WTC11 (cell line): ENCODE results near the gene MACROD2. TPM values are rescaled to one million over a fixed set of nuclear protein-coding genes. Genes with fewer than 3 reads are reported as not detected.

Experiments used
- ATAC-seq: fragments of 200-7000 bp; cut with Tn5 transposase; 2 replicates; pipeline ENCODE4 v1.10.0; 2021; ENCODE audit warnings: mild to moderate bottlenecking, moderate library complexity
- CTCF ChIA-PET: fragments of 300-600 bp; sonication (Branson Sonifier 250); formaldehyde crosslinking; loops from one replicate; lab custom pipeline; 2021; ENCODE audit warnings: antibody characterized with exemption; lab: Charles Lee
- POLR2A ChIA-PET: fragments of 350-600 bp; sonication (Branson Sonifier 250); formaldehyde crosslinking; loops from one replicate; lab custom pipeline; 2021; ENCODE audit warnings: antibody characterized with exemption; lab: Charles Lee
- DNase-seq: peaks from one replicate; pipeline ENCODE4 v3.0.0; 2021; ENCODE audit warnings: low spot score
- H3K27ac Mint-ChIP-seq: 2 replicates; pipeline ENCODE4 v1.8.0; 2021; ENCODE audit warnings: mixed read lengths
- H3K27me3 Mint-ChIP-seq: 2 replicates; pipeline ENCODE4 v1.8.0; 2021; ENCODE audit warnings: low read depth, mild to moderate bottlenecking, moderate library complexity, mixed read lengths
- H3K36me3 Mint-ChIP-seq: 2 replicates; pipeline ENCODE4 v1.8.0; 2021; ENCODE audit warnings: mixed read lengths
- H3K4me1 Mint-ChIP-seq: 2 replicates; pipeline ENCODE4 v1.8.0; 2022; ENCODE audit warnings: mixed read lengths
- H3K4me3 Mint-ChIP-seq: 2 replicates; pipeline ENCODE4 v1.8.0; 2021; ENCODE audit warnings: mild to moderate bottlenecking, moderate library complexity, mixed read lengths
- H3K9me3 Mint-ChIP-seq: 2 replicates; pipeline ENCODE4 v1.8.0; 2021; ENCODE audit warnings: mixed read lengths
- ARID4B ChIP-seq: sonication (generic); formaldehyde crosslinking; IDR thresholded peaks from 2 replicates; pipeline ENCODE4 v1.8.0; 2023; ENCODE audit warnings: missing genetic modification reagents, mild to moderate bottlenecking, borderline replicate concordance
- ATF1 ChIP-seq: sonication (generic); formaldehyde crosslinking; IDR thresholded peaks from 2 replicates; pipeline ENCODE4 v1.8.1; 2023; ENCODE audit warnings: mild to moderate bottlenecking, moderate library complexity, missing genetic modification reagents
- ERG ChIP-seq: fragments of 250-450 bp; sonication (Bioruptor Pico); IDR thresholded peaks from 2 replicates; pipeline ENCODE4 v1.8.0; 2021; ENCODE audit warnings: mild to moderate bottlenecking
- ESRRA ChIP-seq: sonication (generic); formaldehyde crosslinking; IDR thresholded peaks from 2 replicates; pipeline ENCODE4 v1.8.1; 2022; ENCODE audit warnings: mild to moderate bottlenecking, missing genetic modification reagents, borderline replicate concordance
- GABPB1 ChIP-seq: sonication (generic); formaldehyde crosslinking; IDR thresholded peaks from 2 replicates; pipeline ENCODE4 v1.8.1; 2023; ENCODE audit warnings: mild to moderate bottlenecking, missing genetic modification reagents
- HMGA2 ChIP-seq: fragments of 250-450 bp; sonication (Bioruptor Pico); IDR thresholded peaks from 2 replicates; pipeline ENCODE4 v1.4.0; 2021; ENCODE audit warnings: mild to moderate bottlenecking, moderate library complexity
- JUN ChIP-seq: sonication (generic); formaldehyde crosslinking; IDR thresholded peaks from 2 replicates; pipeline ENCODE4 v1.8.0; 2023; ENCODE audit warnings: mild to moderate bottlenecking, missing genetic modification reagents
- KAT7 ChIP-seq: sonication (generic); formaldehyde crosslinking; IDR thresholded peaks from 2 replicates; pipeline ENCODE4 v1.8.1; 2023; ENCODE audit warnings: missing genetic modification reagents, mild to moderate bottlenecking, borderline replicate concordance
- NFATC4 ChIP-seq: fragments of 250-450 bp; sonication (Bioruptor Pico); IDR thresholded peaks from 2 replicates; pipeline ENCODE4 v1.9.0; 2021; ENCODE audit warnings: mild to moderate bottlenecking
- NFYB ChIP-seq: sonication (generic); formaldehyde crosslinking; conservative IDR thresholded peaks from 2 replicates; pipeline ENCODE4 v1.8.0; 2022; ENCODE audit warnings: low read depth, missing genetic modification reagents
- SMAD3 ChIP-seq: sonication (generic); formaldehyde crosslinking; IDR thresholded peaks from 2 replicates; pipeline ENCODE4 v1.8.0; 2022; ENCODE audit warnings: missing genetic modification reagents, mild to moderate bottlenecking, borderline replicate concordance
- SMAD4 ChIP-seq: sonication (generic); formaldehyde crosslinking; IDR thresholded peaks from 2 replicates; pipeline ENCODE4 v1.8.0; 2022; ENCODE audit warnings: mild to moderate bottlenecking, missing genetic modification reagents
- TEAD4 ChIP-seq: sonication (generic); formaldehyde crosslinking; IDR thresholded peaks from 2 replicates; pipeline ENCODE4 v1.8.0; 2022; ENCODE audit warnings: mild to moderate bottlenecking, missing genetic modification reagents
- ZNF219 ChIP-seq: sonication (generic); formaldehyde crosslinking; IDR thresholded peaks from 2 replicates; pipeline ENCODE4 v1.8.0; 2023; ENCODE audit warnings: missing genetic modification reagents, mild to moderate bottlenecking, borderline replicate concordance
- ZNF232 ChIP-seq: sonication (generic); formaldehyde crosslinking; IDR thresholded peaks from 2 replicates; pipeline ENCODE4 v1.8.0; 2022; ENCODE audit warnings: mild to moderate bottlenecking, missing genetic modification reagents
- ZNF317 ChIP-seq: sonication (generic); formaldehyde crosslinking; IDR thresholded peaks from 2 replicates; pipeline ENCODE4 v1.8.1; 2023; ENCODE audit warnings: low read depth, mild to moderate bottlenecking, moderate library complexity, missing genetic modification reagents, borderline replicate concordance
- total RNA-seq: library from RNA; stranded (reverse); gene quantifications from 3 replicates; pipeline ENCODE4 v1.2.3, GENCODE V29; 2021
- TF ChIP-seq, protein P1 (sequence below): sonication (generic); formaldehyde crosslinking; IDR thresholded peaks from 2 replicates; pipeline ENCODE4 v1.8.1; 2022; ENCODE audit warnings: mild to moderate bottlenecking, moderate library complexity, missing genetic modification reagents
- TF ChIP-seq, protein P2 (sequence below): sonication (generic); formaldehyde crosslinking; IDR thresholded peaks from 2 replicates; pipeline ENCODE4 v1.8.1; 2023; ENCODE audit warnings: mild to moderate bottlenecking, missing genetic modification reagents
- TF ChIP-seq, protein P3 (sequence below): fragments of 250-450 bp; sonication (Bioruptor Pico); IDR thresholded peaks from 2 replicates; pipeline ENCODE4 v2.1.2; 2022; ENCODE audit warnings: mild to moderate bottlenecking, moderate library complexity
- TF ChIP-seq, protein P4 (sequence below): sonication (generic); formaldehyde crosslinking; IDR thresholded peaks from 2 replicates; pipeline ENCODE4 v1.8.0; 2022; ENCODE audit warnings: mild to moderate bottlenecking, missing genetic modification reagents

Gene MACROD2
- total RNA-seq, 1 experiment from 2014 or later = 4.1 TPM

- no peaks in the 10 kb centered on the region for H3K27me3 Mint-ChIP-seq
- peaks cover 10% of the 10 kb centered on the region for H3K4me1 Mint-ChIP-seq
- H3K36me3 Mint-ChIP-seq = no peaks in the 10 kb centered on the region
- POLR2A ChIA-PET = no interaction called here
- DNase-seq = no peak
- no peak overlapping the region for H3K4me3 Mint-ChIP-seq
- H3K9me3 Mint-ChIP-seq = no peaks in the 10 kb centered on the region
- TF ChIP-seq GABPB1 (CRISPR knock-in tag) (no peak), HMGA2 (CRISPR knock-in tag) (no peak), ZNF317 (CRISPR knock-in tag) (no peak), ZNF219 (CRISPR knock-in tag) (no peak), ARID4B (CRISPR knock-in tag) (no peak), NFYB (CRISPR knock-in tag) (no peak), NFATC4 (CRISPR knock-in tag) (no peak), TEAD4 (CRISPR knock-in tag) (no peak), ERG (no peak), SMAD3 (no peak), ATF1 (CRISPR knock-in tag) (no peak), ESRRA (CRISPR knock-in tag) (no peak)
- TF ChIP-seq, protein P1, sequence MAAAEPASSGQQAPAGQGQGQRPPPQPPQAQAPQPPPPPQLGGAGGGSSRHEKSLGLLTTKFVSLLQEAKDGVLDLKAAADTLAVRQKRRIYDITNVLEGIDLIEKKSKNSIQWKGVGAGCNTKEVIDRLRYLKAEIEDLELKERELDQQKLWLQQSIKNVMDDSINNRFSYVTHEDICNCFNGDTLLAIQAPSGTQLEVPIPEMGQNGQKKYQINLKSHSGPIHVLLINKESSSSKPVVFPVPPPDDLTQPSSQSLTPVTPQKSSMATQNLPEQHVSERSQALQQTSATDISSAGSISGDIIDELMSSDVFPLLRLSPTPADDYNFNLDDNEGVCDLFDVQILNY (CRISPR knock-in tag) = no peak
- TF ChIP-seq, protein P2, sequence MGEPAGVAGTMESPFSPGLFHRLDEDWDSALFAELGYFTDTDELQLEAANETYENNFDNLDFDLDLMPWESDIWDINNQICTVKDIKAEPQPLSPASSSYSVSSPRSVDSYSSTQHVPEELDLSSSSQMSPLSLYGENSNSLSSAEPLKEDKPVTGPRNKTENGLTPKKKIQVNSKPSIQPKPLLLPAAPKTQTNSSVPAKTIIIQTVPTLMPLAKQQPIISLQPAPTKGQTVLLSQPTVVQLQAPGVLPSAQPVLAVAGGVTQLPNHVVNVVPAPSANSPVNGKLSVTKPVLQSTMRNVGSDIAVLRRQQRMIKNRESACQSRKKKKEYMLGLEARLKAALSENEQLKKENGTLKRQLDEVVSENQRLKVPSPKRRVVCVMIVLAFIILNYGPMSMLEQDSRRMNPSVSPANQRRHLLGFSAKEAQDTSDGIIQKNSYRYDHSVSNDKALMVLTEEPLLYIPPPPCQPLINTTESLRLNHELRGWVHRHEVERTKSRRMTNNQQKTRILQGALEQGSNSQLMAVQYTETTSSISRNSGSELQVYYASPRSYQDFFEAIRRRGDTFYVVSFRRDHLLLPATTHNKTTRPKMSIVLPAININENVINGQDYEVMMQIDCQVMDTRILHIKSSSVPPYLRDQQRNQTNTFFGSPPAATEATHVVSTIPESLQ (CRISPR knock-in tag) = no peak
- TF ChIP-seq, protein P3, sequence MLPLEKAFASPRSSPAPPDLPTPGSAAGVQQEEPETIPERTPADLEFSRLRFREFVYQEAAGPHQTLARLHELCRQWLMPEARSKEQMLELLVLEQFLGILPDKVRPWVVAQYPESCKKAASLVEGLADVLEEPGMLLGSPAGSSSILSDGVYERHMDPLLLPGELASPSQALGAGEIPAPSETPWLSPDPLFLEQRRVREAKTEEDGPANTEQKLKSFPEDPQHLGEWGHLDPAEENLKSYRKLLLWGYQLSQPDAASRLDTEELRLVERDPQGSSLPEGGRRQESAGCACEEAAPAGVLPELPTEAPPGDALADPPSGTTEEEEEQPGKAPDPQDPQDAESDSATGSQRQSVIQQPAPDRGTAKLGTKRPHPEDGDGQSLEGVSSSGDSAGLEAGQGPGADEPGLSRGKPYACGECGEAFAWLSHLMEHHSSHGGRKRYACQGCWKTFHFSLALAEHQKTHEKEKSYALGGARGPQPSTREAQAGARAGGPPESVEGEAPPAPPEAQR (CRISPR knock-in tag) = no peak
- TF ChIP-seq, all 79 proteins: peak for 0
- H3K27ac Mint-ChIP-seq = no peak overlapping the region
- CTCF ChIA-PET = no interaction called here
- ATAC-seq = no peak
These were observed 1579.9 kb downstream of the MACROD2 start for GRCh38 chr20:15575255-15575654.

GRCh38 chr20:15576411-15576810 lies 1581.1 kb downstream of the MACROD2 start:
- H3K36me3 Mint-ChIP-seq = no peaks in the 10 kb centered on the region
- TF ChIP-seq, protein P3 (CRISPR knock-in tag) = no peak
- TF ChIP-seq KAT7 (no peak), ZNF232 (CRISPR knock-in tag) (no peak), SMAD4 (CRISPR knock-in tag) (no peak), JUN (CRISPR knock-in tag) (no peak)
- TF ChIP-seq, protein P4, sequence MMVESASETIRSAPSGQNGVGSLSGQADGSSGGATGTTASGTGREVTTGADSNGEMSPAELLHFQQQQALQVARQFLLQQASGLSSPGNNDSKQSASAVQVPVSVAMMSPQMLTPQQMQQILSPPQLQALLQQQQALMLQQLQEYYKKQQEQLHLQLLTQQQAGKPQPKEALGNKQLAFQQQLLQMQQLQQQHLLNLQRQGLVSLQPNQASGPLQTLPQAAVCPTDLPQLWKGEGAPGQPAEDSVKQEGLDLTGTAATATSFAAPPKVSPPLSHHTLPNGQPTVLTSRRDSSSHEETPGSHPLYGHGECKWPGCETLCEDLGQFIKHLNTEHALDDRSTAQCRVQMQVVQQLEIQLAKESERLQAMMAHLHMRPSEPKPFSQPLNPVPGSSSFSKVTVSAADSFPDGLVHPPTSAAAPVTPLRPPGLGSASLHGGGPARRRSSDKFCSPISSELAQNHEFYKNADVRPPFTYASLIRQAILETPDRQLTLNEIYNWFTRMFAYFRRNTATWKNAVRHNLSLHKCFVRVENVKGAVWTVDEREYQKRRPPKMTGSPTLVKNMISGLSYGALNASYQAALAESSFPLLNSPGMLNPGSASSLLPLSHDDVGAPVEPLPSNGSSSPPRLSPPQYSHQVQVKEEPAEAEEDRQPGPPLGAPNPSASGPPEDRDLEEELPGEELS (CRISPR knock-in tag) = no peak
- TF ChIP-seq, protein P2 (CRISPR knock-in tag) = no peak

More at GRCh38 chr20:15576411-15576810, 1581.1 kb downstream of the MACROD2 start:
- Mint-ChIP-seq H3K4me1 (peaks cover 19% of the 10 kb centered on the region), H3K27me3 (no peaks in the 10 kb centered on the region), H3K9me3 (no peaks in the 10 kb centered on the region), H3K4me3 (no peak overlapping the region), H3K27ac (no peak overlapping the region)
- no peak for DNase-seq
- CTCF ChIA-PET = no interaction called here
- ATAC-seq = no peak
- POLR2A ChIA-PET = no interaction called here
